SK-N-SH (cell line): ENCODE data around the gene RAD23A. TPM values are rescaled to one million over a fixed set of nuclear protein-coding genes. Genes with fewer than 3 reads are reported as not detected.

ENCODE experiments used
- CTCF ChIA-PET: fragments of 300-600, 350-600 bp; formaldehyde crosslinking; extraction: SDS; loops from one replicate; lab custom pipeline; 2021; lab: Yijun Ruan, JAX
- POLR2A ChIA-PET: fragments of 350-600 bp; sonication (Branson Sonifier 250); formaldehyde crosslinking; extraction: SDS; loops from one replicate; lab custom pipeline; 2020; ENCODE audit warnings: antibody characterized with exemption, inconsistent platforms; lab: Yijun Ruan, JAX
- DNase-seq: peaks from one replicate; pipeline ENCODE4 v3.0.0; 2012
- H2AFZ ChIP-seq: fragments of 200-600 bp; sonication (generic); 2 replicates; pipeline ENCODE4 v1.8.1; 2016; ENCODE audit warnings: antibody characterized with exemption, mild to moderate bottlenecking, low read depth
- H3F3A ChIP-seq: fragments of 200-600 bp; sonication (generic); replicated peaks from 2 replicates; pipeline ENCODE3; 2016; ENCODE audit warnings: antibody characterized with exemption, mild to moderate bottlenecking; ENCODE audit not compliant: insufficient read depth
- H3K27ac ChIP-seq, 2 experiments: fragments of 200-500 bp in 1 of 2; fragments of 200-600 bp in 1 of 2; sonication (Bioruptor generic) in 1 of 2; sonication (generic), shearing (Covaris generic) in 1 of 2; 2 replicates each; pipeline versions ENCODE4 v1.5.1 to v1.6.1; 2014 to 2016; ENCODE audit warnings: low read depth in 2 of 2, inconsistent platforms in 1 of 2, low read length in 1 of 2, mild to moderate bottlenecking in 1 of 2, mixed read lengths in 1 of 2
- H3K27me3 ChIP-seq: fragments of 200-600 bp; sonication (generic), shearing (Covaris generic); 2 replicates; pipeline ENCODE4 v1.6.1; 2016; ENCODE audit warnings: mixed run types; ENCODE audit not compliant: insufficient read depth
- H3K36me3 ChIP-seq, 2 experiments: fragments of 200-500 bp in 1 of 2; fragments of 200-600 bp in 1 of 2; sonication (Bioruptor generic) in 1 of 2; sonication (generic) in 1 of 2; replicated peaks in 1 of 2; 2 replicates each; pipeline versions ENCODE3 to v1.5.1; 2014 to 2016; ENCODE audit warnings: low read length in 1 of 2, mild to moderate bottlenecking in 1 of 2; ENCODE audit not compliant: insufficient read depth in 2 of 2, control insufficient read depth in 1 of 2
- H3K4me1 ChIP-seq, 2 experiments: fragments of 200-500 bp in 1 of 2; fragments of 200-600 bp in 1 of 2; sonication (Bioruptor generic) in 1 of 2; sonication (generic), shearing (Covaris generic) in 1 of 2; 2 replicates each; pipeline versions ENCODE4 v1.5.1 to v1.6.1; 2014 to 2016; ENCODE audit warnings: low read depth in 1 of 2, low read length in 1 of 2, mixed run types in 1 of 2; ENCODE audit not compliant: insufficient read depth in 2 of 2, control insufficient read depth in 1 of 2
- H3K4me2 ChIP-seq: fragments of 200-600 bp; sonication (generic), shearing (Covaris generic); 2 replicates; pipeline ENCODE4 v1.6.1; 2017; ENCODE audit warnings: mixed run types
- H3K4me3 ChIP-seq, 2 experiments: fragments of 200-500 bp in 1 of 2; fragments of 200-600 bp in 1 of 2; sonication (Bioruptor generic) in 1 of 2; sonication (generic), shearing (Covaris generic) in 1 of 2; 2 replicates each; pipeline versions ENCODE4 v1.5.1 to v1.8.1; 2014 to 2016; ENCODE audit warnings: low read depth in 2 of 2, inconsistent platforms in 1 of 2, low read length in 1 of 2, mild to moderate bottlenecking in 1 of 2, mixed read lengths in 1 of 2, moderate library complexity in 1 of 2
- H3K79me2 ChIP-seq: fragments of 200-600 bp; sonication (generic); 2 replicates; pipeline ENCODE4 v1.8.1; 2017; ENCODE audit warnings: mild to moderate bottlenecking; ENCODE audit not compliant: insufficient read depth
- H3K9ac ChIP-seq: fragments of 200-600 bp; sonication (generic); 2 replicates; pipeline ENCODE4 v1.6.1; 2017; ENCODE audit warnings: mixed run types
- H3K9me2 ChIP-seq: fragments of 200-600 bp; sonication (generic); 2 replicates; pipeline ENCODE4 v1.6.1; 2017; ENCODE audit warnings: mixed run types
- H3K9me3 ChIP-seq: fragments of 200-600 bp; sonication (generic); 2 replicates; pipeline ENCODE4 v1.6.1; 2017; ENCODE audit warnings: mixed run types, mild to moderate bottlenecking, moderate library complexity
- H4K20me1 ChIP-seq: fragments of 200-600 bp; sonication (generic); 2 replicates; pipeline ENCODE4 v1.6.1; 2017; ENCODE audit warnings: mild to moderate bottlenecking, mixed run types; ENCODE audit not compliant: insufficient read depth
- EP300 ChIP-seq, 2 experiments: IDR thresholded peaks; 2 replicates each; pipeline versions ENCODE4 v1.4.0 to v1.6.1; 2012; ENCODE audit warnings: borderline replicate concordance in 1 of 2, low read depth in 1 of 2, low read length in 1 of 2
- EZH2phosphoT487 ChIP-seq: fragments of 200-600 bp; sonication (generic); IDR thresholded peaks from 2 replicates; pipeline ENCODE4 v1.6.1; 2017; ENCODE audit warnings: low read depth, mixed run types, mild to moderate bottlenecking, antibody characterized with exemption, moderate library complexity, borderline replicate concordance
- FOXM1 ChIP-seq: IDR thresholded peaks from 2 replicates; pipeline ENCODE4 v1.4.0; 2012; ENCODE audit warnings: low read depth, mild to moderate bottlenecking
- MEF2A ChIP-seq: IDR thresholded peaks from 2 replicates; pipeline ENCODE4 v1.4.0; 2012; ENCODE audit warnings: low read depth, borderline replicate concordance
- MXI1 ChIP-seq: IDR thresholded peaks from 2 replicates; pipeline ENCODE4 v1.6.1; 2012; ENCODE audit warnings: mild to moderate bottlenecking, low read depth, low read length, improper control_type of control experiment
- NFIC ChIP-seq: IDR thresholded peaks from 2 replicates; pipeline ENCODE4 v1.4.0; 2012; ENCODE audit warnings: borderline replicate concordance
- NRF1 ChIP-seq: IDR thresholded peaks from 2 replicates; pipeline ENCODE4 v1.6.1; 2012; ENCODE audit warnings: low read depth, mild to moderate bottlenecking, low read length
- RAD21 ChIP-seq: IDR thresholded peaks from 2 replicates; pipeline ENCODE4 v1.6.1; 2012; ENCODE audit warnings: mild to moderate bottlenecking, low read length
- RCOR1 ChIP-seq: fragments of 150-350 bp; IDR thresholded peaks from 2 replicates; pipeline ENCODE4 v1.6.1; 2017; ENCODE audit warnings: antibody characterized with exemption, low read length
- RFX5 ChIP-seq: IDR thresholded peaks from 2 replicates; pipeline ENCODE4 v1.6.1; 2012; ENCODE audit warnings: mild to moderate bottlenecking, improper control_type of control experiment, low read length
- RXRA ChIP-seq: IDR thresholded peaks from 2 replicates; pipeline ENCODE4 v1.4.0; 2012; ENCODE audit warnings: low read depth, mild to moderate bottlenecking, borderline replicate concordance
- SMC3 ChIP-seq: IDR thresholded peaks from 2 replicates; pipeline ENCODE4 v1.6.1; 2012; ENCODE audit warnings: low read depth, low read length, improper control_type of control experiment
- TCF12 ChIP-seq: IDR thresholded peaks from 2 replicates; pipeline ENCODE4 v1.4.0; 2012
- TEAD4 ChIP-seq: IDR thresholded peaks from 2 replicates; pipeline ENCODE4 v1.4.0; 2012; ENCODE audit warnings: mild to moderate bottlenecking, borderline replicate concordance; ENCODE audit not compliant: insufficient read depth
- WGBS: methylation state at CpG from one replicate; pipeline ENCODE4 v1.1.6; 2017; ENCODE audit warnings: low lambda C conversion rate; 5-methylcytosine and 5-hydroxymethylcytosine counted together
- polyA plus RNA-seq, 3 experiments: library from polyadenylated mRNA; depleted of rRNA; stranded (reverse); fragments of >200 nt; gene quantifications; 2 replicates each; pipeline ENCODE4 v1.2.3, GENCODE V29; 2012
- TF ChIP-seq, protein P1 (sequence below): fragments of 150-350 bp; IDR thresholded peaks from 2 replicates; pipeline ENCODE4 v1.6.1; 2017; ENCODE audit warnings: antibody characterized with exemption, low read length, low read depth, borderline replicate concordance
- TF ChIP-seq, protein P2 (sequence below): IDR thresholded peaks from 2 replicates; pipeline ENCODE4 v1.4.0; 2012; ENCODE audit warnings: low read depth, borderline replicate concordance
- TF ChIP-seq, protein P3 (sequence below): fragments of 200-600 bp; sonication (generic); IDR thresholded peaks from 2 replicates; pipeline ENCODE4 v1.6.1; 2017; ENCODE audit warnings: antibody characterized with exemption, mild to moderate bottlenecking, moderate library complexity

Gene RAD23A
- polyA plus RNA-seq, 1 of the 3 experiments (the other 2 are of a cell fraction): 116 TPM

DNA sequence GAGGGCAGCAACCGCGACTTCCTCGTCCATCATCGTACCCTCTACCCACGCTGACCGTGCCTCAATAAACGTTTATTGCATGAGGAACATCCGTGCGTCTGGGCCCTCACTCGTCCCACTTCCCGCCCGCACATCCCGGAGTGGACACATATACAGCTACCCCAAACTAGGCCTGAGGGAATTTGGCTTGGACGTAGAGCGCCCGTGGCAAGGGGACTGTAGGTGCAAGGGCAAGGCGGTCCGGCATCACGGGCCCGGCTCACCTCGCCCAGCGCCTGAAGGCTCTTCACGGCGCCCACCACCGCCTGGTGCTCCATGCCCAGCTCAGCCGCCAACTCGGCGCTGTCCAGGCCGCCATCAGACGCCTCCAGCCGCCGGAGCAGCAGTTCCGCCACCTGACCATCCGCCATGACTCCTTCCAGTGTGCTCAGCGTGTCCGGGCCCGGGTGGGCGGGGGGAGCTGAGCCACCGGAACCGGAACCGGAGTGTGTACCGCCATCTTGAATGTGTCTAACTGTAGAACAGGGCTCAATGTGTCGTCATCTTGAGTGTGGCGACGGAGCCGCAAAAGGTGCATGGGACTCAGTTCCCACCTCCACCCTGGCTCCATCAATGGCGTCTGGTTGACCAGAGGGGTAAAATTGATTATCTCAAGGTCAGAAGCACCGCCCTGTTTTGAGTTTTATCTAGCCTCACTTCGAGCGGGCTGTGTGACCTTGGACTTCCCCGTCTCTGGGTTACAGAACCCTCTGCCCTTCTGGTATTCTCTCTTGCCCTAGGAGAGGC lies 12.2 kb upstream of the RAD23A start, which contains the start of gene FARSA (continued):
- no peak for TF ChIP-seq EP300 (IDR thresholded peaks at IDR 0.05; ENCODE audit: borderline replicate concordance in 1 of 2, low read depth in 1 of 2, low read length in 1 of 2)
- no peak for TF ChIP-seq RXRA
- TF ChIP-seq TCF12: no peak
- no peak for TF ChIP-seq TEAD4
- no peak for TF ChIP-seq RCOR1
- TF ChIP-seq, protein P1, sequence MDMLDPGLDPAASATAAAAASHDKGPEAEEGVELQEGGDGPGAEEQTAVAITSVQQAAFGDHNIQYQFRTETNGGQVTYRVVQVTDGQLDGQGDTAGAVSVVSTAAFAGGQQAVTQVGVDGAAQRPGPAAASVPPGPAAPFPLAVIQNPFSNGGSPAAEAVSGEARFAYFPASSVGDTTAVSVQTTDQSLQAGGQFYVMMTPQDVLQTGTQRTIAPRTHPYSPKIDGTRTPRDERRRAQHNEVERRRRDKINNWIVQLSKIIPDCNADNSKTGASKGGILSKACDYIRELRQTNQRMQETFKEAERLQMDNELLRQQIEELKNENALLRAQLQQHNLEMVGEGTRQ: no peak
- TF ChIP-seq RFX5: no peak
- TF ChIP-seq MEF2A: no peak
- no peak for TF ChIP-seq NRF1
- no peak for TF ChIP-seq SMC3
- no peak for TF ChIP-seq EZH2phosphoT487
- no peak for TF ChIP-seq FOXM1

DNA sequence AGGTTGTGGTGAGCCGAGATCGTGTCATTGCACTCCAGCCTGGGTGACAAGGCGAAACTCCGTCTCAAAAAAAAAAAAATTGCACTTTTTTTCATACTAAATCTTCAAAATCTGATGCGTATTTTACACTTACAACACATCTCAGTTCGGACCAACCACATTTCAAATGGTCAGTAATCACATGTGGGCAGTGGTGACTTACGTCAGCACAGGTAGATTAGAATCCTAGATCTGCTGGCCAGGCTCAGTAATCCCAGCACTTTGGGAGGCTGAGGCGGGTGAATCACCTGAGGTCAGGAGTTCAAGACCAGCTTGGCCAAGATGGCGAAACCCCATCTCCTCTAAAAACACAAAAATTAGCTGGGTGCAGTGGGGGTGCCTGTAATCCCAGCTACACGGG lies 10.6 kb upstream of the RAD23A start:
- peaks cover 14% of the 10 kb centered on the region for H3F3A ChIP-seq
- no peak overlapping the region for H3K27ac ChIP-seq
- peaks cover 14 to 15% of the 10 kb centered on the region in 2 experiments for H3K36me3 ChIP-seq
- H3K79me2 ChIP-seq: peaks cover 49% of the 10 kb centered on the region
- ChIA-PET POLR2A (interaction anchor here (0.6 kb wide), 1 partner anchor 53 kb away, joined by 4 read pairs; no protein-coding TSS in a partner anchor), CTCF (interaction anchor here (2.0 kb wide), 1 partner anchor 31 kb away, joined by 9 read pairs; no protein-coding TSS in a partner anchor)
- H3K4me2 ChIP-seq: no peak overlapping the region
- no peaks in the 10 kb centered on the region for H3K9me3 ChIP-seq
- no peaks in the 10 kb centered on the region for H3K27me3 ChIP-seq
- TF ChIP-seq, protein P2, sequence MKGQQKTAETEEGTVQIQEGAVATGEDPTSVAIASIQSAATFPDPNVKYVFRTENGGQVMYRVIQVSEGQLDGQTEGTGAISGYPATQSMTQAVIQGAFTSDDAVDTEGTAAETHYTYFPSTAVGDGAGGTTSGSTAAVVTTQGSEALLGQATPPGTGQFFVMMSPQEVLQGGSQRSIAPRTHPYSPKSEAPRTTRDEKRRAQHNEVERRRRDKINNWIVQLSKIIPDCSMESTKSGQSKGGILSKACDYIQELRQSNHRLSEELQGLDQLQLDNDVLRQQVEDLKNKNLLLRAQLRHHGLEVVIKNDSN: no peak
- TF ChIP-seq TCF12 (no peak), NRF1 (no peak), RCOR1 (no peak), MXI1 (no peak), FOXM1 (no peak), RAD21 (no peak), EZH2phosphoT487 (no peak), NFIC (no peak)
- TF ChIP-seq, protein P1: no peak
- TF ChIP-seq, protein P3, sequence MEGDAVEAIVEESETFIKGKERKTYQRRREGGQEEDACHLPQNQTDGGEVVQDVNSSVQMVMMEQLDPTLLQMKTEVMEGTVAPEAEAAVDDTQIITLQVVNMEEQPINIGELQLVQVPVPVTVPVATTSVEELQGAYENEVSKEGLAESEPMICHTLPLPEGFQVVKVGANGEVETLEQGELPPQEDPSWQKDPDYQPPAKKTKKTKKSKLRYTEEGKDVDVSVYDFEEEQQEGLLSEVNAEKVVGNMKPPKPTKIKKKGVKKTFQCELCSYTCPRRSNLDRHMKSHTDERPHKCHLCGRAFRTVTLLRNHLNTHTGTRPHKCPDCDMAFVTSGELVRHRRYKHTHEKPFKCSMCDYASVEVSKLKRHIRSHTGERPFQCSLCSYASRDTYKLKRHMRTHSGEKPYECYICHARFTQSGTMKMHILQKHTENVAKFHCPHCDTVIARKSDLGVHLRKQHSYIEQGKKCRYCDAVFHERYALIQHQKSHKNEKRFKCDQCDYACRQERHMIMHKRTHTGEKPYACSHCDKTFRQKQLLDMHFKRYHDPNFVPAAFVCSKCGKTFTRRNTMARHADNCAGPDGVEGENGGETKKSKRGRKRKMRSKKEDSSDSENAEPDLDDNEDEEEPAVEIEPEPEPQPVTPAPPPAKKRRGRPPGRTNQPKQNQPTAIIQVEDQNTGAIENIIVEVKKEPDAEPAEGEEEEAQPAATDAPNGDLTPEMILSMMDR: no peak
- DNase-seq: no peak
- WGBS: 98% methylated on average over 10 of the region's 10 CpGs
- no peak overlapping the region for H3K9ac ChIP-seq
- no peaks in the 10 kb centered on the region for H3K9me2 ChIP-seq
- peaks cover 11 to 23% of the 10 kb centered on the region in 2 experiments; a peak in 3 of 4 replicates for H3K4me1 ChIP-seq
- H4K20me1 ChIP-seq: peaks cover 16% of the 10 kb centered on the region
- no peak overlapping the region for H3K4me3 ChIP-seq
- no peak overlapping the region for H2AFZ ChIP-seq
